ENCODE measurements around the gene HMGXB3.
"Not testable (repeated sequence)": the region's sequence is repeated elsewhere in the genome, so short reads cannot be mapped to it uniquely, and the experiment has no call there.

The HMGXB3 gene

GRCh38 chr5:150082889-150083288 is 82.3 kb downstream of the HMGXB3 start:
- TF ChIP-seq, protein P1, sequence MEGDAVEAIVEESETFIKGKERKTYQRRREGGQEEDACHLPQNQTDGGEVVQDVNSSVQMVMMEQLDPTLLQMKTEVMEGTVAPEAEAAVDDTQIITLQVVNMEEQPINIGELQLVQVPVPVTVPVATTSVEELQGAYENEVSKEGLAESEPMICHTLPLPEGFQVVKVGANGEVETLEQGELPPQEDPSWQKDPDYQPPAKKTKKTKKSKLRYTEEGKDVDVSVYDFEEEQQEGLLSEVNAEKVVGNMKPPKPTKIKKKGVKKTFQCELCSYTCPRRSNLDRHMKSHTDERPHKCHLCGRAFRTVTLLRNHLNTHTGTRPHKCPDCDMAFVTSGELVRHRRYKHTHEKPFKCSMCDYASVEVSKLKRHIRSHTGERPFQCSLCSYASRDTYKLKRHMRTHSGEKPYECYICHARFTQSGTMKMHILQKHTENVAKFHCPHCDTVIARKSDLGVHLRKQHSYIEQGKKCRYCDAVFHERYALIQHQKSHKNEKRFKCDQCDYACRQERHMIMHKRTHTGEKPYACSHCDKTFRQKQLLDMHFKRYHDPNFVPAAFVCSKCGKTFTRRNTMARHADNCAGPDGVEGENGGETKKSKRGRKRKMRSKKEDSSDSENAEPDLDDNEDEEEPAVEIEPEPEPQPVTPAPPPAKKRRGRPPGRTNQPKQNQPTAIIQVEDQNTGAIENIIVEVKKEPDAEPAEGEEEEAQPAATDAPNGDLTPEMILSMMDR (IDR thresholded peaks at IDR 0.05; ENCODE audit: unreplicated experiment in 3 of 3), result no peak
- Mint-ChIP-seq H3K27me3 (ENCODE audit: low read depth) (peaks cover 17% of the 10 kb centered on the region), H3K36me3 (ENCODE audit: low read depth) (no peaks in the 10 kb centered on the region), H3K9me3 (no peaks in the 10 kb centered on the region), H3K4me3 (no peak overlapping the region), H3K4me1 (peaks cover 23% of the 10 kb centered on the region), H3K27ac (peak overlapping the region; percentile 10 to 88 (median 74))

GRCh38 chr5:150084754-150085153 is 84.2 kb downstream of the HMGXB3 start:
- not testable (repeated sequence) for H3K27me3 Mint-ChIP-seq (ENCODE audit: low read depth); H3K9me3 Mint-ChIP-seq
- H3K4me1 Mint-ChIP-seq, result peaks cover 23% of the 10 kb centered on the region

DNA sequence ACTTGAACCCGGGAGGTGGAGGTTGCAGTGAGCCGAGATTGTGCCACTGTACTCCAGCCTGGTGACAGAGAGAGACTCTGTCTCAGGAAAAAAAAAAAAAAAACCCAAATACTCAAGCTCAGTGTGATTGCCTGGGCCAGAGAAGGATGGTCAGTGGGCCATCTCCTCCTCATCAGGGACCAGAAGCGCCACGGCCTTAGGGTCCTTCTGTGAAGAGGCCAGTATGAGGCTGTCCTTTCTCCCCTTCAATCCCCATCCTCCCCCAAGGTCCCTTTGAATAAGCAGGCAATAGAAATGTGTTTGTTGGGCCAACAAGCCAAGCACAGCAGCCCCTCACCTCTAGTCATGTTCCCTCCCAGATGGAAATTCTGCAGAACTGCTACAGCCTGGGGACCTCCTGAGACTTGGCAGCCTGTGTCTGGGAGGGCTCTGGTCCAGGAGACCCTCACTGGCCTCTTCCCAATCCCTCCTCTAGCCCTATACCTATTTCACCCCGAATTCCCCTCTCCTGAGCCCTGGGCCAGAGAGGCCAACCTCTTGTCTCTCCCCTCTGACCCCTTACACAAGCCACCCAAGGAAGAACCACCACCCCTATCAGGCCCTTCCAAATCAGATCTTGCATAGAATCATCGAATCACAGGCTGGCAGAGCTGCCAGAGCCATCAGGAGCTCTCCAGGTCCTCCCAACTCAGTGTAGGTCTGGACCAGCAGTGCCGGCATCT is 84.8 kb downstream of the HMGXB3 start:
- H3K36me3 Mint-ChIP-seq (ENCODE audit: low read depth), result no peaks in the 10 kb centered on the region
- no peaks in the 10 kb centered on the region for H3K9me3 Mint-ChIP-seq
- TF ChIP-seq, protein P1 (IDR thresholded peaks at IDR 0.05; ENCODE audit: unreplicated experiment in 3 of 3), result no peak
- H3K4me1 Mint-ChIP-seq, result peaks cover 23% of the 10 kb centered on the region
- no peak overlapping the region for H3K27ac Mint-ChIP-seq
- H3K27me3 Mint-ChIP-seq (ENCODE audit: low read depth), result peaks cover 6% of the 10 kb centered on the region
- H3K4me3 Mint-ChIP-seq, result no peak overlapping the region

More at GRCh38 chr5:150084754-150085153, 84.2 kb downstream of the HMGXB3 start:
- not testable (repeated sequence) for H3K36me3 Mint-ChIP-seq (ENCODE audit: low read depth); H3K27ac Mint-ChIP-seq; H3K4me3 Mint-ChIP-seq

GRCh38 chr5:150085950-150086715 is 85.6 kb downstream of the HMGXB3 start, which contains the start of gene CSF1R:
CSF1R (minus strand) TSS chr5:150086554; CDS start chr5:150086427, 127 bp downstream.
- Mint-ChIP-seq H3K27ac (no peak within 1 kb of the TSS), H3K27me3 (ENCODE audit: low read depth) (peaks cover 6% of the 10 kb centered on the region), H3K4me1 (peaks cover 21% of the 10 kb centered on the region), H3K36me3 (ENCODE audit: low read depth) (no peaks in the 10 kb centered on the region), H3K9me3 (no peaks in the 10 kb centered on the region), H3K4me3 (no peak within 1 kb of the TSS)
- TF ChIP-seq, protein P1 (IDR thresholded peaks at IDR 0.05; ENCODE audit: unreplicated experiment in 3 of 3), result no peak

DNA sequence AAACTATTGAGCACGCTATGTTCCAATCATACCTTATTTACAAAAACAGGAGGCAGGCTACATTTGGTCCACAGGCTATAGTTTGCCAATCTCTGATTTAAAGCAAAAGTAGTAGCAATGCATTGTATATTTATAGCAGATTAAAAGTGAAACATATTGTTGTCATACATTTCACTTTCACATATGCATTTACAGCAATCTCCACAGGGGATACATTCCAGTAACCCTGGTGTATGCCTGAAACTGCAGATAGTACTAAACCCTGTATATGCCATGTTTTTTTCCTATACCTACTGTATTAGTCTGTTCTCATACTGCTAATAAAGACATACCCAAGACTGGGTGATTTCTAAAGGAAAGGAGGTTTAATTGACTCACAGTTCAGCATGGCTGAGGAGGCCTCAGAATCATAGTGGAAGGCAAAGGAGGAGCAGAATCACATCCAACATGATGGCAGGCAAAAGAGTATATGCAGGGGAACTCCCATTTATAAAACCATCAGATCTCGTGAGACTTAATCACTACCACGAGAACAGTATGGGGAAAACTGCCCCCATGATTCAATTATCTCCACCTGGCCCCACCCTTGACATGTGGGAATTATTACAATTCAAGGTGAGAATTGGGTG is 91.7 kb downstream of the HMGXB3 start:
- Mint-ChIP-seq H3K4me1 (no peaks in the 10 kb centered on the region), H3K9me3 (no peaks in the 10 kb centered on the region), H3K4me3 (no peak overlapping the region), H3K27me3 (ENCODE audit: low read depth) (peaks cover 8% of the 10 kb centered on the region), H3K27ac (no peak overlapping the region), H3K36me3 (ENCODE audit: low read depth) (no peaks in the 10 kb centered on the region)
- TF ChIP-seq, protein P1 (IDR thresholded peaks at IDR 0.05; ENCODE audit: unreplicated experiment in 3 of 3), result no peak

- H3K27ac Mint-ChIP-seq, result no peak overlapping the region
- H3K27me3 Mint-ChIP-seq (ENCODE audit: low read depth), result peaks cover 8% of the 10 kb centered on the region
- no peak overlapping the region for H3K4me3 Mint-ChIP-seq
These were observed 96.6 kb downstream of the HMGXB3 start for GRCh38 chr5:150097152-150097551.

More at GRCh38 chr5:150097152-150097551, 96.6 kb downstream of the HMGXB3 start:
- no peaks in the 10 kb centered on the region for H3K9me3 Mint-ChIP-seq
- H3K36me3 Mint-ChIP-seq (ENCODE audit: low read depth), result no peaks in the 10 kb centered on the region
- no peaks in the 10 kb centered on the region for H3K4me1 Mint-ChIP-seq
- TF ChIP-seq, protein P1 (IDR thresholded peaks at IDR 0.05; ENCODE audit: unreplicated experiment in 3 of 3), result no peak
